Gastroesophageal sphincter (tissue), 3 donors: ENCODE data around the gene DDX20.

Experiments used
- CTCF ChIP-seq, 4 experiments: fragments of 200-600 bp in 2 of 4; fragments of 450-650 bp in 2 of 4; sonication (generic) in 1 of 4; IDR thresholded peaks; one replicate each; pipeline ENCODE4 v1.5.1; 2017 to 2019; ENCODE audit warnings: antibody characterized with exemption in 4 of 4, mild to moderate bottlenecking in 2 of 4, moderate library complexity in 2 of 4
- POLR2A ChIP-seq, 2 donors: fragments of 450-650 bp; IDR thresholded peaks; one replicate each; pipeline ENCODE4 v1.6.1; 2017; ENCODE audit warnings: antibody characterized with exemption in 2 of 2, mild to moderate bottlenecking in 2 of 2, moderate library complexity in 1 of 2
- POLR2AphosphoS5 ChIP-seq: sonication (generic); formaldehyde crosslinking; IDR thresholded peaks from one replicate; pipeline ENCODE4 v1.6.1; 2017; ENCODE audit warnings: antibody characterized with exemption

DNA sequence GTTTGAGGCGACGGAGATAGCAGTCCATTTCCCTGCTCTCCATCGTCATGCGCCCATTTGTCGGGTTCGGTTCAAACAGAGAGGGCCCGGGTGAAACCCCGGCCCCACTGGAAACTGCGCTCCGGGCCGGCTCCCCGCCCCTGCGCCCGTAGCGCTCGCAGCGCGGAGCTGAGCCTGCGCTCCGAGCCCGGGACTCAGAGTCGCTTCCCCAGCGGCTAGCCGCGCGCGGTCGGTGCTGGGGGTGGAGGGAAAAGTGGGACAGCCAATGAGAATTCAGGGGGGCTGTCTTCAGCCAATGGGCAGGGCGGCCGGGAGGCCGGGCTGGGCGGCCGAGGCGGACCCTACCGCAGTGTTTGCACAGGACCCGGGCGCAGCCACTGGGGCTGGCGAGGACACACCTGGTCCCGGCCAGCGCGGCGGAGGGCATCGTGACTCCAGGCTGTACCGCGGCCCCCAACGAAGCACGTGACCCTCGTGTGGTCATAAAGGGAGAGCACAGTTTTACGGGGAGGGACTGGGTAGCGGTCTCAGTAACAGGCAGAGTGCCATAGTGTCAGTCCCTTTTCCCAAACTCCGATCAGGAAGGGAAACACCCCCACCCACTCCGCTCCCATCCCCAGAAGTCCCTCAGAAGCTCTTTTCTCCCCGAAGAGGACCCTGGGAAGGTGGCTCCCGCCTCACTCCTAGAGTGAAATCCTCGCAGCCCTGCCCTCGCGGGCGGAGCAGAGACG, 16.3 kb upstream of the DDX20 start, which contains the start of gene INKA2:
- TF ChIP-seq POLR2AphosphoS5 (peak; percentile 82), CTCF (IDR thresholded peaks at IDR 0.05) (peak in 3 of 4 experiments; percentile 2 to 24 (median 4)), POLR2A (IDR thresholded peaks at IDR 0.05) (peak; percentile 77 to 87)
